HCT116 (cell line): ENCODE results near the gene EPYC.

ENCODE experiments used
- CEBPB ChIP-seq: IDR thresholded peaks from 2 replicates; pipeline ENCODE4 v1.6.1; 2012; ENCODE audit warnings: low read depth
- CTCF ChIP-seq, 3 experiments: fragments of 200-600 bp in 1 of 3; sonication (generic) in 1 of 3; IDR thresholded peaks in 2 of 3; conservative IDR thresholded peaks in 1 of 3; 2 replicates each; pipeline ENCODE4 v1.5.1; 2012 to 2017; ENCODE audit warnings: low read depth in 2 of 3, low read length in 2 of 3, antibody characterized with exemption in 1 of 3, borderline replicate concordance in 1 of 3, control low read depth in 1 of 3, mild to moderate bottlenecking in 1 of 3, mixed read lengths in 1 of 3, mixed run types in 1 of 3, moderate library complexity in 1 of 3; ENCODE audit not compliant: insufficient read depth in 1 of 3
- EGR1 ChIP-seq: IDR thresholded peaks from 2 replicates; pipeline ENCODE4 v1.6.1; 2012; ENCODE audit warnings: low read depth
- EZH2 ChIP-seq: fragments of 200-600 bp; sonication (generic); IDR thresholded peaks from 2 replicates; pipeline ENCODE4 v1.6.1; 2017; ENCODE audit warnings: antibody characterized with exemption, mixed run types
- MAX ChIP-seq: IDR thresholded peaks from 2 replicates; pipeline ENCODE4 v1.6.1; 2012
- POLR2A ChIP-seq: IDR thresholded peaks from 2 replicates; pipeline ENCODE4 v1.7.0; 2011; ENCODE audit warnings: borderline replicate concordance; ENCODE audit not compliant: insufficient read depth, insufficient read length; ENCODE audit errors: extremely low read depth
- POLR2AphosphoS5 ChIP-seq: IDR thresholded peaks from 2 replicates; pipeline ENCODE4 v1.6.1; 2011; ENCODE audit warnings: mild to moderate bottlenecking, low read depth, low read length, moderate library complexity
- REST ChIP-seq: IDR thresholded peaks from 2 replicates; pipeline ENCODE4 v1.6.1; 2012; ENCODE audit warnings: low read depth
- SP1 ChIP-seq: IDR thresholded peaks from 2 replicates; pipeline ENCODE4 v1.6.1; 2012; ENCODE audit warnings: low read depth
- SRF ChIP-seq: IDR thresholded peaks from 2 replicates; pipeline ENCODE4 v1.6.1; 2012; ENCODE audit warnings: low read depth
- TCF7L2 ChIP-seq: IDR thresholded peaks from 2 replicates; pipeline ENCODE4 v1.7.0; 2011; ENCODE audit warnings: borderline replicate concordance, inconsistent platforms; ENCODE audit not compliant: insufficient read depth, insufficient read length; ENCODE audit errors: extremely low read depth
- ZFX ChIP-seq: fragments of 450-650 bp; IDR thresholded peaks from 2 replicates; pipeline ENCODE4 v1.6.1; 2017
- ZNF274 ChIP-seq: fragments of 200-500 bp; sonication (Bioruptor generic); IDR thresholded peaks from 2 replicates; pipeline ENCODE4 v1.6.1; 2014; ENCODE audit warnings: mild to moderate bottlenecking, low read depth, low read length, inconsistent platforms
- TF ChIP-seq, protein P1 (sequence below): IDR thresholded peaks from 2 replicates; pipeline ENCODE4 v1.6.1; 2011; ENCODE audit warnings: mild to moderate bottlenecking, low read length, moderate library complexity; ENCODE audit not compliant: insufficient replicate concordance; ENCODE audit errors: extremely low read depth

DNA sequence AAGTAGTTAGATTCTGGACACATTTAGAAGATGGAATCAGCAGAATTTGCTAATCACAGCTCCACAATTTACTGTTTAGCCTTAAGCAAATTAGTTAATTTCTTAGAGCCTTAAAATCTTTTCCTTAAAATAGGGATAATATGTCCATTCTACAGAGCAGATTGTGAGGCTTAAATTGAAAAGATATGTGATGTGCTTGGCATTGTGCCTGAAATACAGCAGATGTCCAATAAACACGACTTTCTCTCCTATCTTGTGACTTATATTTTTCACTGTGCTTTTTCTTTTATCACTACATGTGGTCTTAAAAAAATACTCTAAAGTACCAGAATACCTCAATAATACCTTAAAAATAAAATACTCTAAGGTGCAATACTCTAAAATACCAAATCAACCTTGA is 80.4 kb downstream of the EPYC start:
- no peak for TF ChIP-seq CTCF (IDR thresholded peaks at IDR 0.05 in 2 of 3, conservative IDR thresholded peaks at IDR 0.05 in 1 of 3; ENCODE audit: borderline replicate concordance in 1 of 3, insufficient read depth in 1 of 3, low read depth in 2 of 3, low read length in 2 of 3)
- TF ChIP-seq EZH2: no peak
- TF ChIP-seq REST: no peak
- TF ChIP-seq SRF: no peak
- no peak for TF ChIP-seq POLR2AphosphoS5
- no peak for TF ChIP-seq POLR2A
- no peak for TF ChIP-seq SP1
- TF ChIP-seq, protein P1, sequence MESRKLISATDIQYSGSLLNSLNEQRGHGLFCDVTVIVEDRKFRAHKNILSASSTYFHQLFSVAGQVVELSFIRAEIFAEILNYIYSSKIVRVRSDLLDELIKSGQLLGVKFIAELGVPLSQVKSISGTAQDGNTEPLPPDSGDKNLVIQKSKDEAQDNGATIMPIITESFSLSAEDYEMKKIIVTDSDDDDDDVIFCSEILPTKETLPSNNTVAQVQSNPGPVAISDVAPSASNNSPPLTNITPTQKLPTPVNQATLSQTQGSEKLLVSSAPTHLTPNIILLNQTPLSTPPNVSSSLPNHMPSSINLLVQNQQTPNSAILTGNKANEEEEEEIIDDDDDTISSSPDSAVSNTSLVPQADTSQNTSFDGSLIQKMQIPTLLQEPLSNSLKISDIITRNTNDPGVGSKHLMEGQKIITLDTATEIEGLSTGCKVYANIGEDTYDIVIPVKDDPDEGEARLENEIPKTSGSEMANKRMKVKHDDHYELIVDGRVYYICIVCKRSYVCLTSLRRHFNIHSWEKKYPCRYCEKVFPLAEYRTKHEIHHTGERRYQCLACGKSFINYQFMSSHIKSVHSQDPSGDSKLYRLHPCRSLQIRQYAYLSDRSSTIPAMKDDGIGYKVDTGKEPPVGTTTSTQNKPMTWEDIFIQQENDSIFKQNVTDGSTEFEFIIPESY: no peak
- no peak for TF ChIP-seq ZFX
- no peak for TF ChIP-seq CEBPB
- TF ChIP-seq ZNF274: no peak
- TF ChIP-seq MAX: no peak
- no peak for TF ChIP-seq TCF7L2
- TF ChIP-seq EGR1: no peak
